Fibroblast of mammary gland (primary cell): ENCODE measurements around the gene PEA15.

Source experiments
- DNase-seq: peaks from one replicate; pipeline ENCODE4 v3.0.0-alpha.2; 2010; ENCODE audit warnings: low read depth
- H3K4me3 ChIP-seq: 2 replicates; pipeline ENCODE4 v1.5.1; 2011; ENCODE audit warnings: low read depth, mild to moderate bottlenecking, low read length, moderate library complexity; ENCODE audit not compliant: control insufficient read depth
- TF ChIP-seq, protein P1 (sequence below): conservative IDR thresholded peaks from 2 replicates; pipeline ENCODE4 v1.5.1; 2011; ENCODE audit warnings: low read depth, low read length, inconsistent platforms; ENCODE audit not compliant: control insufficient read depth, insufficient read depth

Gene PEA15

DNA sequence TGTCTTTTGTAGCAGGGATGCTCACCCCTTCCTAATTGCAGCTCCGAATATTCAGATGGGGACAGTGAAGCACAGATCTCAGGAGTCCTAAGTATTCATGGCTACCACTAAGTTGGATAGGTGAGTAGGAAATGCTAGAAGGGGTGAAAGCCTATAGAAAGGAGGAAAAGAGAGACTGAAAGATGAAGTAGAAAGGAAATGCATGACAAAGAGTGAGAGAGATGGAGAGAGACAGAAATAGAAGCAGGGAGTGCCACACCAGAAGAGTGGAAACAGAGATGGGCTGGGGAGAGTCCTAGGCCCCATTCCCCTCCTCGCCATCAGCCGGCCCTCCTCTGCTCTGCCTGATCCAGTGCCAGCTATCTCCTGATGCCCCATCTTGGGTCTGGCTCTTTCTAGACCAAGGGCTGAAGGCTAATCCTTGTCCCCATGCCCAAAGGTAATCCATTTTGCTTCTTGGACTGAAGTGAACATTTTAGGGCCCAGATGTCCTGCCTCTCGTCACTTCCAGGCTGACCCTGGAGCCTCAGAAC, 2.0 kb downstream of the PEA15 start:
- TF ChIP-seq, protein P1, sequence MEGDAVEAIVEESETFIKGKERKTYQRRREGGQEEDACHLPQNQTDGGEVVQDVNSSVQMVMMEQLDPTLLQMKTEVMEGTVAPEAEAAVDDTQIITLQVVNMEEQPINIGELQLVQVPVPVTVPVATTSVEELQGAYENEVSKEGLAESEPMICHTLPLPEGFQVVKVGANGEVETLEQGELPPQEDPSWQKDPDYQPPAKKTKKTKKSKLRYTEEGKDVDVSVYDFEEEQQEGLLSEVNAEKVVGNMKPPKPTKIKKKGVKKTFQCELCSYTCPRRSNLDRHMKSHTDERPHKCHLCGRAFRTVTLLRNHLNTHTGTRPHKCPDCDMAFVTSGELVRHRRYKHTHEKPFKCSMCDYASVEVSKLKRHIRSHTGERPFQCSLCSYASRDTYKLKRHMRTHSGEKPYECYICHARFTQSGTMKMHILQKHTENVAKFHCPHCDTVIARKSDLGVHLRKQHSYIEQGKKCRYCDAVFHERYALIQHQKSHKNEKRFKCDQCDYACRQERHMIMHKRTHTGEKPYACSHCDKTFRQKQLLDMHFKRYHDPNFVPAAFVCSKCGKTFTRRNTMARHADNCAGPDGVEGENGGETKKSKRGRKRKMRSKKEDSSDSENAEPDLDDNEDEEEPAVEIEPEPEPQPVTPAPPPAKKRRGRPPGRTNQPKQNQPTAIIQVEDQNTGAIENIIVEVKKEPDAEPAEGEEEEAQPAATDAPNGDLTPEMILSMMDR, result no peak
- H3K4me3 ChIP-seq, result peak overlapping the region; percentile 87
- no peak for DNase-seq

DNA sequence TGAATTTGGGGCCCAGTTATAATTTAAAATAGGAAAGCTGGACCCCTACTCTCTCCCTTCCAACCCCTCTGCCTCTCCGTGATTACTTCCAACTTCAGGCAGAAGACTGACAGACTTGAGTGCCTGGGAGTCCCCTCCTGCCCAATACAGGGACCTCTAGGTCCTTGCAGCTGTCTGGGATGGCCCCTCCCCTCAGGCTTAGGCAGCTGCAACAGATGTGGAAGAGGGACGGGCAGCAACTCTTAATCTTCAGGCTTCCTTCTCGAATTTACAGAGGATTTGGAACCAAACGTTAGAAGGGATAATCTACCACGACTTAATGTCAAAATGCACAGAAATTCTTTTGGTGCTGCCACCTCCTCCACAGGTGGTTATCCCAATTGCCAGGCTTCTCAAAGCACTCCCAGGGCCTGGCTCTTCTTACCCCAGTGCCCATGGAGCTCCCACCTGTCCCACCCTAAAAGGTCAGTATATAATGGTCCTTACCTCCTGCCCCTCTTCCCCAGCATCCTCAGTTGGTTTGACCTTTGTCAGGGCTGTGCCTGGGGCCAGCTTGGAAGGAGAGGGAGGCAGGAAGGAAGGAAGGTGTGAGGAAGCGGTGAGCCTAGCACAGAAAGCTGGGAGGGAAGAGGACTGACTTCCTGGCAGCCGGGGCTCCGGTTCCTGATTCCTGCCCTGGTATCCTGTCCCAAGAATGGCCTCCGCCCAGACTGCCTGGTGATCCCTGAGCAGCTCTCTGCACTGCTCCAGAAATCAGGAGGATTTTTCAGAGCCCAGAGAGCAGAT, 2.8 kb downstream of the PEA15 start:
- TF ChIP-seq, protein P1, result no peak
- H3K4me3 ChIP-seq, result no peak overlapping the region

DNA sequence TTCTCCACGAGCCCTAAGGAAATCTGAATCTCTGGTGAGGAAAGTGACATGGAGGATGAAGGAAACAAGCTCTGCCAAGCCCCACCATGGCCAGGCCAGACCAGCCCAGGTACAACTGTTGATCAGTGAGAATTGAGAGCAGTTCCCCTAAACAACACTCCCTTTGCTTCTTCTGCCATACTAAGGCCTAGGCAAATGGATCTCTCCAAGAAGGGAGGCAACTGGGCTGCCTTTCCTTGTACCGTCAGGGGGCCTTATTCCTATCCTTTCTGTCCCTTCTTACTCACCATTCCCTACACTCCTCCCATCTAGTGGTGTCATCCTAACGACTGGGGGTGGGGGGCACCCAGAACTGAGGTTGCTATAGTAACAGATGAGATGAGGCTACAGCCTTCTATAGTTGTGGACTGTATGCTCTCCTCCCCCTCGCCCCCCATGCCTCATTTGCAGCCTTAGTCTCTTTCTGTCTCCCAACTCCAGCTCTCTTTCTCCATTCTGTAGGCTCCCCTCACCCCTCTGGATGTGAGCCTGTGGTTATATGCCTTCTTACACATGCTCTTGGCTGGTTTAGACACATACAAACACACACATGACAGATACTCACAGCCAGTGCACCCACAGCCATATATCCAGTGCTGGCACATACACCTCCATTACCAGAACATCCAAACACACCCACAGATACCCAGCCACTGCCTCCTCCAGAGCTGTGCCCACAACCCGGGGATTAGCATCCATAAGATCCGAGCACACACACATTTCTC, 3.6 kb downstream of the PEA15 start:
- TF ChIP-seq, protein P1, result no peak
- DNase-seq, result peak; percentile 23
- H3K4me3 ChIP-seq, result no peak overlapping the region

More for the DNA sequence above, 2.8 kb downstream of the PEA15 start:
- DNase-seq, result no peak

DNA sequence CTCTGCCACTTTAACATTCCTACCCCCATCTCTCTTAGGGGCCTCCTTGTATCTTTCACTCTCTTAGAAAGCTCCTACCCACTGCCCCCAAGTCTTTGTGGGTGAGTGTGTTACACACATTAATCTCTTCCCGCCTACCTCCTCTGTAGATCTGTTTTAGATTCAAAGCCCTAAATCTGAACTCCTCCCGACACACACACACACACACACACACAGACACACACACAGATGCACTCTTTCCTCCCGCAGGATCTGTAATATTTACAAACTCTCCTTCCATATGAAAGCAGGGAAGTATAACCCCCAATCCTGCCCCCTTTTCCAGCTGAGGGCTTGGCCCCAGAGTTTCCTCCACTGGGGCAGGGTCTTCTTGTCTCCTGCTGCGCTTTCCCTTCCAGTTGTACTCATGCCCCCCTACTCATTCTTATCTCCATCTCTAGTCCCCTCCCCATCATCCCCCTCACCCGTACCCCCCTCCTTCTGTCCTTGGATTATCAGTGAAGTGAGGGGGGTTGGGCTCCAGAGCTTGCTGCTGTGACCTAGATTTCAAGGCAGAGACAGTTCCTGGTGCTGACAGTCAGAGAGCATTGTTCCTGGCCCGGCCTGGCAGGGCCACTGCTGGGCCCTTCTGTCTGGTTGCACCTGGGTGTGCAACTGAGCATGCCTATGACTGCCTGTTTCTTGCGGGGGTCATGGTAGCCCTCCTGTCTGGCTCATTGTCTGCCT, 4.3 kb downstream of the PEA15 start:
- no peak overlapping the region for H3K4me3 ChIP-seq
- TF ChIP-seq, protein P1, result no peak
- DNase-seq, result no peak

DNA sequence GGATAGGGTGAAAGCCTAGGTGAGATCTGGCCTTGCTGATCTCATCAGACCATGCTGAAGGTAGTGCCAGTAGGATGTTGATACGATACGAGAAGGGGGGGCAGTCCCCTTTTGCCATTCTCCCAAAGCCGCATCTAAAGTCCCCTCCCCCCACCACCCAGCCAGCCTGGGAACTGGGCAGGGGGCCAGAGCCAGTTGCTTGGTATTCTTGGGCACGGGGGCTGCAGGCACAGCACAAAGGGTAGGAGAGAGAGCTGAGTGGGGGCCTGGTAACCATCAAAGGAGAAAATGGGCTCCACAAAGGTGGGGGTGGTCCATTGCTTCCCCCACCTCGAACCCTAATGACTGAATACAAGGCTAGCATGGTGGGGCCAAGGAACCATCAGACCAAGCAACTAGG, 5.4 kb downstream of the PEA15 start:
- no peak for DNase-seq
- TF ChIP-seq, protein P1, result no peak
- no peak overlapping the region for H3K4me3 ChIP-seq

DNA sequence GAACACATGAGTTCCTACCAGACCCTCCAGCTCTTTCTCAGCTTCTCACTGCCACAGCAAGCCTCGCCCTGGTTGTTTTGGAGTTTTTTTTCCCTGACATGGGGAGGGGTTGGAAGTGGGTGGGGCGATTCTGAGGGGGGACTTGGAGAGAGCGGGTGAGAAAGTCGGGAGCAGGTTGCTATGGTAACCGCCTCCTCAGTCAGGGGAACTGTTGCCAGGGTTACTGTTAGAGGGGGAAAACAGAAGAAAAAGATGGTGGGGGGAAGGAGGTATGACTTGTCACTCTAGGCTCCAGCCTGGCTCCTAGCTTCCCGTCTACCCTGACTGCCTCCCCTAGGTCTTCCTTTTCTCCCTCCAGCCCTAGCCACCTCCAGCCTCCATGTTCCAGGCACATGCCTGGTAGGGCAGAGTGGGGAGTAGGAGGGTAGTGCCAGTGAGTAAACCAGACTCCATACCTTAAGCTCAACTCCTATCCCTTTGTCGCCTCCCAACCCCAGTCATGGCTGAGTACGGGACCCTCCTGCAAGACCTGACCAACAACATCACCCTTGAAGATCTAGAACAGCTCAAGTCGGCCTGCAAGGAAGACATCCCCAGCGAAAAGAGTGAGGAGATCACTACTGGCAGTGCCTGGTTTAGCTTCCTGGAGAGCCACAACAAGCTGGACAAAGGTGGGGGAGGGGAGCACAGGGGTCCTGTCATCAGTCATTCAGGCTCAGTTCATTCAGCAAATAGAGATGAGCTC, 6.0 kb downstream of the PEA15 start:
- H3K4me3 ChIP-seq, result no peak overlapping the region
- DNase-seq, result no peak
- TF ChIP-seq, protein P1, result no peak
